SU-DHL-6 (cell line): ENCODE results near the gene PPY.
"Not testable (repeated sequence)": the region's sequence is repeated elsewhere in the genome, so short reads cannot be mapped to it uniquely, and the experiment has no call there.

Experiments
- H2AFZ ChIP-seq: fragments of 200-600 bp; sonication (generic); 2 replicates; pipeline ENCODE4 v1.6.1; 2014; ENCODE audit warnings: low read depth, mild to moderate bottlenecking, moderate library complexity, mixed read lengths, antibody characterized with exemption, low read length; ENCODE audit not compliant: severe bottlenecking
- H3F3A ChIP-seq: fragments of 200-600 bp; shearing (Covaris generic); 2 replicates; pipeline ENCODE4 v1.6.0; 2016; ENCODE audit warnings: antibody characterized with exemption, mild to moderate bottlenecking; ENCODE audit not compliant: insufficient read depth
- H3K27ac ChIP-seq: fragments of 200-600 bp; sonication (generic); 2 replicates; pipeline ENCODE4 v1.5.1; 2016; ENCODE audit warnings: low read depth, mild to moderate bottlenecking, low read length, moderate library complexity, mixed read lengths
- H3K27me3 ChIP-seq: fragments of 200-600 bp; sonication (generic), shearing (Covaris generic); 2 replicates; pipeline ENCODE4 v1.6.0; 2014; ENCODE audit warnings: mild to moderate bottlenecking, low read length
- H3K36me3 ChIP-seq: fragments of 200-600 bp; sonication (generic); 2 replicates; pipeline ENCODE4 v1.6.1; 2014; ENCODE audit warnings: mild to moderate bottlenecking, low read length, mixed read lengths
- H3K4me2 ChIP-seq: fragments of 300-600, 200-600 bp; shearing (Covaris generic), sonication (generic); 2 replicates; pipeline ENCODE4 v1.6.0; 2014; ENCODE audit warnings: low read length, low read depth, mild to moderate bottlenecking; ENCODE audit not compliant: poor library complexity, severe bottlenecking
- H3K4me3 ChIP-seq: fragments of 200-600 bp; sonication (generic); 2 replicates; pipeline ENCODE4 v1.5.1; 2014; ENCODE audit warnings: antibody characterized with exemption, low read length, mild to moderate bottlenecking, mixed read lengths; ENCODE audit not compliant: insufficient read depth, poor library complexity, severe bottlenecking
- H3K79me2 ChIP-seq: fragments of 200-600 bp; sonication (generic); 2 replicates; pipeline ENCODE4 v1.6.1; 2014; ENCODE audit warnings: mild to moderate bottlenecking, low read length, moderate library complexity; ENCODE audit not compliant: insufficient read depth
- H3K9ac ChIP-seq: fragments of 200-600 bp; sonication (generic); 2 replicates; pipeline ENCODE4 v1.7.0; 2014; ENCODE audit warnings: mild to moderate bottlenecking, low read length
- H3K9me2 ChIP-seq: fragments of 200-600 bp; sonication (generic); replicated peaks from 2 replicates; pipeline ENCODE4 v1.6.1; 2014; ENCODE audit warnings: low read length; ENCODE audit not compliant: insufficient read depth
- H3K9me3 ChIP-seq: fragments of 200-600 bp; sonication (generic); 2 replicates; pipeline ENCODE4 v1.6.1; 2014; ENCODE audit warnings: low read length, mixed read lengths; ENCODE audit not compliant: insufficient read depth
- H4K20me1 ChIP-seq: fragments of 200-600 bp; sonication (generic); 2 replicates; pipeline ENCODE4 v1.6.1; 2014; ENCODE audit warnings: low read depth, mild to moderate bottlenecking, antibody characterized with exemption, low read length, moderate library complexity, mixed read lengths
- EZH2phosphoT487 ChIP-seq: fragments of 200-600 bp; sonication (generic), shearing (Covaris generic); conservative IDR thresholded peaks from 2 replicates; pipeline ENCODE4 v1.6.1; 2018; ENCODE audit warnings: mild to moderate bottlenecking, antibody characterized with exemption, low read length, moderate library complexity, mixed read lengths
- TF ChIP-seq, protein P1 (sequence below): fragments of 200-600 bp; sonication (generic); IDR thresholded peaks from one replicate; pipeline ENCODE4 v1.5.1; 2017; ENCODE audit warnings: antibody characterized with exemption, mild to moderate bottlenecking, low read length, moderate library complexity; ENCODE audit not compliant: insufficient read depth, poor library complexity, severe bottlenecking

PPY gene

DNA sequence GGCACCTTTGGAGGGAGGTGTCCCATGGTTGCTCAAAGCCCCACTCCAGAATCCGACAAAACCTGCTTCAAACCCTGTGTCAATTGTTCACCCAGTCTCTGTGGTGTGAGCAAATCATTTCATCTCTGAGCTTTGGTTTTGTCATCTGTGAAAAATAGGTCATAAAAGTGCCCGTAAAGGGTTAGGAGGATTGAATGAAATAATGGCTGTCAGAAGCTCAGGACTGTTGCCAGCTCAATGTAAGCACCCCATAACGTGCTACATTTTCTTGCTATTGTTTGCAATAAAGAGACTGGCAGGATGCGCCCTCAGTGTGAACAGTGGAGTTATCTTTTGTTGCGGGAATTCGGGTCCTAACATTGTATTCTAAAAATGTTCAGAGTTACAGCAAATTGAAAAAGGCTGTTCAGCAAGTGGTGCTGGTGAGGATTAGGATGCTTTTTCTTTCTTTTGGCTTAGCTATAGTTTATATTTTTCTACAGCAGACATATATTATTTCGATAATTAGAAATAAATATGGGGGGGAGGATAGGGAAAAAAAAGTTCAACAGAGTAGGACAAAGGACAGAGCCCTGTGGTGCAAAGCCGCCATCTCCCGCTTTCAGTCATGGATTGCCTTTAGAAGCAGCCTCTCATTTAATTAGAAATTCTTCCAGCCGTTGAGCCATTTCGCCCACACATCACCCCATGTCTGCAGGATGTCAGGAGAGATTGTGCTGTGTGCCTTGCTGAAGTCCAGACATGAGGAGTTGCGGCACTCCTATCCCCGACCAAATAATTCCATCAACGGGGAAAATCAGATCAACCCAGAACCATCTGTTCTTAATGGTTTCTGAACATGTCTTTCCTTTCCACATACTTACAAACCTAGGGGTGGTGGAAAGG, 32.3 kb upstream of the PPY start:
- no peak overlapping the region for H3K4me3 ChIP-seq
- no peaks in the 10 kb centered on the region for H3K9me2 ChIP-seq
- no peaks in the 10 kb centered on the region for H3F3A ChIP-seq
- H3K4me2 ChIP-seq: no peak overlapping the region
- H4K20me1 ChIP-seq: no peaks in the 10 kb centered on the region
- H3K27ac ChIP-seq: no peak overlapping the region
- H2AFZ ChIP-seq: no peak overlapping the region
- H3K9ac ChIP-seq: no peak overlapping the region
- H3K79me2 ChIP-seq: no peaks in the 10 kb centered on the region
- H3K27me3 ChIP-seq: no peaks in the 10 kb centered on the region
- no peak for TF ChIP-seq EZH2phosphoT487
- TF ChIP-seq, protein P1, sequence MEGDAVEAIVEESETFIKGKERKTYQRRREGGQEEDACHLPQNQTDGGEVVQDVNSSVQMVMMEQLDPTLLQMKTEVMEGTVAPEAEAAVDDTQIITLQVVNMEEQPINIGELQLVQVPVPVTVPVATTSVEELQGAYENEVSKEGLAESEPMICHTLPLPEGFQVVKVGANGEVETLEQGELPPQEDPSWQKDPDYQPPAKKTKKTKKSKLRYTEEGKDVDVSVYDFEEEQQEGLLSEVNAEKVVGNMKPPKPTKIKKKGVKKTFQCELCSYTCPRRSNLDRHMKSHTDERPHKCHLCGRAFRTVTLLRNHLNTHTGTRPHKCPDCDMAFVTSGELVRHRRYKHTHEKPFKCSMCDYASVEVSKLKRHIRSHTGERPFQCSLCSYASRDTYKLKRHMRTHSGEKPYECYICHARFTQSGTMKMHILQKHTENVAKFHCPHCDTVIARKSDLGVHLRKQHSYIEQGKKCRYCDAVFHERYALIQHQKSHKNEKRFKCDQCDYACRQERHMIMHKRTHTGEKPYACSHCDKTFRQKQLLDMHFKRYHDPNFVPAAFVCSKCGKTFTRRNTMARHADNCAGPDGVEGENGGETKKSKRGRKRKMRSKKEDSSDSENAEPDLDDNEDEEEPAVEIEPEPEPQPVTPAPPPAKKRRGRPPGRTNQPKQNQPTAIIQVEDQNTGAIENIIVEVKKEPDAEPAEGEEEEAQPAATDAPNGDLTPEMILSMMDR: no peak
- H3K9me3 ChIP-seq: no peaks in the 10 kb centered on the region
- H3K36me3 ChIP-seq: no peaks in the 10 kb centered on the region

DNA sequence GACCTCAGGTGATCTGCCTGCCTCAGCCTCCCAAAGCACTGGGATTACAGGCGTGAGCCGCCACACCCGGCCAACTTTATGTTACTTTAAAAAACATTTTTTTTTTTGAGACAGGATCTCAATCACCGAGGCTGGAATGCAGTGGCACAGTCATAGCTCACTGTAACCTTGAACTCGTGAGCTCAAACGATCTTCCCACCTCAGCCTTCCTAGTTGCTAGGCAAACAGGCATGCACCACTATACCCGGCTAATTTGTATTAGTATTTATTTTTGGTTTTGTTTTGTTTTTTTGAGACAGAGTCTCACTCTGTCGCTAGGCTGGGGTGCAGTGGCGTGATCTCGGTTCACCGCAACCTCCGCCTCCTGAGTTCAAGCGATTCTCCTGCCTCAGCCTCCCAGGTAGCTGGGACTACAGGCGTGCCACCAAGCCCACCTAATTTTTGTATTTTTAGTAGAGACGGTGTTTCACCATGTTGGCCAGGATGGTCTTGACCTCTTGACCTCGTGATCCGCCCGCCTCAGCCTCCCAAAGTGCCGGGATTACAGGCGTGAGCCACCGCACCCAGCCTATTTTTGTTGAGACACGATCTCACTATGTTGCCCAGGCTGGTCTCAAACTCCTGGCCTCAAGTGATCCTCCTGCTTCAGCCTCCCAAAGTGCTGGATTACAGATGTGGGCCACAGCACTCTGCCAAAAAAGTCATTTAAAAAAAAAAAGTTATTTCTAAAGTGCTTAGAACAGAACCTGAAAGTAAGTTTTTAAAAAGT, 30.4 kb upstream of the PPY start:
- H2AFZ ChIP-seq, H3K4me3 ChIP-seq, H3K79me2 ChIP-seq, H3F3A ChIP-seq, H4K20me1 ChIP-seq, H3K36me3 ChIP-seq, H3K9me3 ChIP-seq, H3K4me2 ChIP-seq, H3K27ac ChIP-seq, H3K27me3 ChIP-seq, H3K9ac ChIP-seq, H3K9me2 ChIP-seq: not testable (repeated sequence)

DNA sequence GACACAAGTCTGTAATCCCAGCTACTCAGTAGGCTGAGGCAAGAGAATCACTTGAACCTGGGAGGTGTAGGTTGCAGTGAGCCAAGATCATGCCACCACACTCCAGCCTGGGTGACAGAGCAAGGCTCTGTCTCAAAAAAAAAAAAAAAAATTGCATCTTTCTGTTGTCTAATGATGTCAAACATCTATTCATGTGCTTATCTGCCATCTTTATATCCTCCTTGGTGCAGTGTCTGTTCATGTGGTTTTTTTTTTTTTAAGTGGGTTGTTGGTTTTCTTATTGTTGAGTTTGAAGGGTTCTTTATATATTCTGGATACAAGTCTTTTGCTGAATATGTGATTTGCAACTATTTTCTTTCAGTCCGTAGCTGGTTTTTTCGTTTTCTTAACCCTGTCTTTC, 29.2 kb upstream of the PPY start:
- not testable (repeated sequence) for H3K4me3 ChIP-seq, H2AFZ ChIP-seq, H3F3A ChIP-seq, H3K4me2 ChIP-seq, H3K27ac ChIP-seq, H3K9ac ChIP-seq, H3K9me2 ChIP-seq, H3K9me3 ChIP-seq, H4K20me1 ChIP-seq, H3K36me3 ChIP-seq, H3K79me2 ChIP-seq, H3K27me3 ChIP-seq

DNA sequence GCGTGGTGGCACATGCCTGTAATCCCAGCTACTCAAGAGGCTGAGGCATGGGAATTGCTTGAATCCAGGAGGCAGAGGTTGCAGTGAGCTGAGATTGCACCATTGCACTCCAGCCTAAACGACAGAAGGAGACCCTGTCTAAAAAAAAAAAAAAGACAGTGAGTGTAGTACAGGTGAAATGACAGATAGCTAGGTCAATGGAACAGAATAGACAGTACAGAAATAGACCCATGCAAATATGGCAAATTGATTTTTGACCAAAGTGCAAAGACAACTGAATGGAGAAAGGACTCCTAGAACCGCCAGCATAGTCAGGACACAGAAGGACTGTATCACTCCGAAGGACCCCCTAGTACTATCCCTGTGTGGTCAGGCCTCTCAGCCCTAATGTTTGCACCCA, 28.1 kb upstream of the PPY start:
- TF ChIP-seq, protein P1: no peak
- no peak for TF ChIP-seq EZH2phosphoT487
- Histone ChIP-seq H3K27me3 (no peaks in the 10 kb centered on the region), H3K4me2 (no peak overlapping the region)

More for the DNA sequence above, 28.1 kb upstream of the PPY start:
- Histone ChIP-seq H3K9me3 (no peaks in the 10 kb centered on the region), H3K79me2 (no peaks in the 10 kb centered on the region), H3K27ac (no peak overlapping the region), H2AFZ (no peak overlapping the region), H3K9me2 (no peaks in the 10 kb centered on the region), H3K36me3 (no peaks in the 10 kb centered on the region), H4K20me1 (no peaks in the 10 kb centered on the region), H3K4me3 (no peak overlapping the region), H3F3A (no peaks in the 10 kb centered on the region), H3K9ac (no peak overlapping the region)
